ENCODE data around the gene ARMC8.
A peak's percentile ranks its signal among the peaks of the same experiment; 100 is the strongest.
"Not testable (repeated sequence)": the region's sequence is repeated elsewhere in the genome, so short reads cannot be mapped to it uniquely, and the experiment has no call there.

Gene ARMC8, protein sequence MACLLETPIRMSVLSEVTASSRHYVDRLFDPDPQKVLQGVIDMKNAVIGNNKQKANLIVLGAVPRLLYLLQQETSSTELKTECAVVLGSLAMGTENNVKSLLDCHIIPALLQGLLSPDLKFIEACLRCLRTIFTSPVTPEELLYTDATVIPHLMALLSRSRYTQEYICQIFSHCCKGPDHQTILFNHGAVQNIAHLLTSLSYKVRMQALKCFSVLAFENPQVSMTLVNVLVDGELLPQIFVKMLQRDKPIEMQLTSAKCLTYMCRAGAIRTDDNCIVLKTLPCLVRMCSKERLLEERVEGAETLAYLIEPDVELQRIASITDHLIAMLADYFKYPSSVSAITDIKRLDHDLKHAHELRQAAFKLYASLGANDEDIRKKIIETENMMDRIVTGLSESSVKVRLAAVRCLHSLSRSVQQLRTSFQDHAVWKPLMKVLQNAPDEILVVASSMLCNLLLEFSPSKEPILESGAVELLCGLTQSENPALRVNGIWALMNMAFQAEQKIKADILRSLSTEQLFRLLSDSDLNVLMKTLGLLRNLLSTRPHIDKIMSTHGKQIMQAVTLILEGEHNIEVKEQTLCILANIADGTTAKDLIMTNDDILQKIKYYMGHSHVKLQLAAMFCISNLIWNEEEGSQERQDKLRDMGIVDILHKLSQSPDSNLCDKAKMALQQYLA

DNA sequence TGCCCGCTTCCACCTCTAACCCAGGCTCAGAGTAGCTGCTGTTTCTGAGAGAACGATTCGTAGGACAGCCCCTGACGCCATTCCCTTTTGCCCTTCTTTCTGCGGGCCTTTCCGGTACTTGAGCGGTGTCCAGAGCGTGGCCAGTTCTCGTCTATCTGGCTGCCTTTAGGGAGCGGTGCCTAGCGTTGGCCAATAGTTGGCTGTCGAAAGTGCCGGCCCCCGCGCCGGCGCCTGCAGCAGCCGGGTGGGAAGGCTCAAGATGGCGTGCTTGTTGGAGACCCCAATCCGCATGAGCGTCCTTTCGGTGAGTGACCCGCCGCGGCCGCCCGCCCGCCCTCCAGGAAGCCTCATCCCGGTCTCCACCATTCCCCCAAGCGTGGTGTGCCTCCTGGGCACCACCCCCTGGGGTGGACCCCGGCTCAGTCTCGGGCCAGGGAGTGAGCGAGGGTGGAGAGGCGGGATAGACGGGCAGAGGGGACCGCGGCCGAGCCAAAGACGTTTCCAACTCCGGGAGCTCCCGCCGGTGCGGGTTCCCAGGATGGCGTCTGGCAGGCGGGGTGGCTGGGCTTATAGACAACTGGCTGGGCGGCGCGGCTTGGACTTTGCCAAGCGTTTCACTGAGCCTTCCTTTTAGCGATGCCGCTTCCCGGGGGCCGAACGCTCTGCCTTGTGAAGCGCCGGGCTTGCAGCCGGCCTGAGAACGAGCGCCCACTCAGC is at the start of gene ARMC8:
Gene ARMC8, plus strand, starts transcription at position 6 of the 717 bp plus-strand sequence. Its CDS starts 254 bp downstream, at position 260.
- Histone ChIP-seq H3K9me3 (no peaks in the 10 kb centered on the region), H3K4me2 (peak within 1 kb of the TSS; percentile 96), H3K27me3 (no peaks in the 10 kb centered on the region), H3K4me1 (peaks cover 22% of the 10 kb centered on the region), H3K36me3 (peaks cover 31% of the 10 kb centered on the region), H3K9ac (peak within 1 kb of the TSS; percentile 98), H3K4me3 (peak within 1 kb of the TSS; percentile 94), H3K27ac (peak within 1 kb of the TSS; percentile 99), H4K20me1 (peaks cover 49% of the 10 kb centered on the region)
- no peak for TF ChIP-seq Cebpa-rat (IDR thresholded peaks at IDR 0.05)

DNA sequence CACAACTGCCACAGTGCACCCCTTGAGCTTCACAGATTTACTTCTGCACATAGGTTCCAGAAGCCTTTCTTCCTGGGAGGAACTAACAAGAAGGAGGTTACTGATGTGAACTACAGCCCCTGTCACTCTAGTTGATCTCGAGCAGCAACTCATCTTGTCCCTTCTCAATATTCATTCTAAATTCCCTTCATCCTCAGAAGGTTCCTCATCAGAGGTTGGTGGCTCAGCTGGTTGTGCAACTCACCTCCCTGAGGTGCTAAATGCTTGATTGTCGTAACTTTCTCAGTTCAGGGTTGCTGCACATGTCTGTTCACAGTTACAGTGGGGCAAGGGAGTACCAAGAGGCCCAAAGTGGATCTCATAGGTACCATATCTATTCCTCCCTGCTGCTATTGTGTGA is 49.2 kb upstream of the ARMC8 start:
- Histone ChIP-seq H4K20me1 (no peaks in the 10 kb centered on the region), H3K27me3 (no peaks in the 10 kb centered on the region), H3K4me3 (no peak overlapping the region), H3K27ac (no peak overlapping the region), H3K9me3 (0 out of 2 replicates have a peak, but pooled peaks cover under 1% of the 10 kb centered on the region), H3K4me2 (no peak overlapping the region), H3K36me3 (no peaks in the 10 kb centered on the region), H3K9ac (no peak overlapping the region), H3K4me1 (no peaks in the 10 kb centered on the region)
- TF ChIP-seq Cebpa-rat (IDR thresholded peaks at IDR 0.05), result no peak

DNA sequence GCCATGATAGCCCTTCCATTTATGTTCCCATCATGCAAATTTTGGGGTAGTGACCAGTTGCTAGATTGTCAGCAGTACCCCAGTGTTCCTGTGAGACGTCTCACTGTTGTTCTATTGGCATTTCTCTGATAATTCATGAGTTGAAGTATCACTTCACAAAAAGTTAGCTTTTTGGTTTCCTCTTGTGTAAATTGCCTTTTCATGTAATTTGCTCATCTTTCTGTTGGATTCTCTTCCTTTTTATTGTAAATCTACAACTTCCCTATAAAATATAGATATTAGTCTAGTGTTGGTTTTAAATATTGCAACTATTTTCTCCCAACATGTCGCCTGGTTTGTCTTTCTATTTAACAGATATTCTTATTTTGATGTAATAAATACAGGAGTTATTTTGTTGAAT is 47.4 kb upstream of the ARMC8 start:
- no peak overlapping the region for H3K27ac ChIP-seq
- no peak overlapping the region for H3K4me3 ChIP-seq
- no peak overlapping the region for H3K9ac ChIP-seq
- H3K9me3 ChIP-seq, result peaks cover 7% of the 10 kb centered on the region; the same call in 1 of the 2 replicates
- TF ChIP-seq Cebpa-rat (IDR thresholded peaks at IDR 0.05), result no peak
- no peaks in the 10 kb centered on the region for H3K36me3 ChIP-seq
- H3K27me3 ChIP-seq, result no peaks in the 10 kb centered on the region
- no peaks in the 10 kb centered on the region for H4K20me1 ChIP-seq
- H3K4me1 ChIP-seq, result no peaks in the 10 kb centered on the region
- H3K4me2 ChIP-seq, result no peak overlapping the region

DNA sequence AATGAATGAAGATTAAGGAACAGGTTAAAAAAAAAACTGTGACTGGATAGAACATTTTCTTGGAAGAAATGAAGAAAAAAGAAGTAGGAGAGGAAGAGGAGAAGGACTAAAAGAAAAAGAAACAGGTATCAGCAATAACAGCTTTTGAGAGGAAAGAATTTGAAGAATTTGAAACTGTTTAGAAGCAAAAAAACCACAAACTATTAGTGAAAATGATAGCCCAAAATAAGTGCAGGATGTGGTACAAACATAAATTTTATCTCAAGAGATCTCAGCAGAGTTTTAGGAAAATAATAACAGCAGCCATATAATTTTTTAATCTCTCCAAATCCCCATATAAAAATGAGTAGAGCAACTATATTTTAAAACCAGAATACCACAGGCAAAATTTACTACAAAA is 46.2 kb upstream of the ARMC8 start:
- Histone ChIP-seq H3K9ac (no peak overlapping the region), H3K27ac (no peak overlapping the region), H3K27me3 (no peaks in the 10 kb centered on the region), H3K9me3 (peaks cover 7% of the 10 kb centered on the region; the same call in 1 of the 2 replicates), H3K36me3 (no peaks in the 10 kb centered on the region), H3K4me1 (no peaks in the 10 kb centered on the region), H3K4me3 (no peak overlapping the region), H4K20me1 (no peaks in the 10 kb centered on the region), H3K4me2 (no peak overlapping the region)
- no peak for TF ChIP-seq Cebpa-rat (IDR thresholded peaks at IDR 0.05)

DNA sequence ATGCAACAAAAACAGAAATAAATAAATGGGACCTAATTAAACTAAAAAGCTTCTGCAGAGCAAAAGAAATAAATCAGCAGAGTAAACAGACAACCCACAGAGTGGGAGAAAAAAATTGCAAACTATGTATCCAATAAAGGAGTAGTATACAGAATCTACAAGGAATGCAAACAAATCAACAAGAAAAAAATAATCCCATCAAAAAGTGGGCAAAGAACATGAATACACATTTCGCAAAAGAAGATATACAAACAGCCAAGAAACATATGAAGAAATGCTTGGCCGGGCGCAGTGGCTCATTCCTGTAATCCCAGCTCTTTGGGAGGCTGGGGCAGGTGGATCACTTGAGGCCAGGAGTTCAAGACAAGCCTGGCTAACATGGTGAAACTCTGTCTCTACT is 44.9 kb upstream of the ARMC8 start:
- H3K9me3 ChIP-seq, H3K9ac ChIP-seq, H3K4me1 ChIP-seq, H3K4me3 ChIP-seq, H3K27ac ChIP-seq, H4K20me1 ChIP-seq, H3K4me2 ChIP-seq, H3K36me3 ChIP-seq, H3K27me3 ChIP-seq: not testable (repeated sequence)

DNA sequence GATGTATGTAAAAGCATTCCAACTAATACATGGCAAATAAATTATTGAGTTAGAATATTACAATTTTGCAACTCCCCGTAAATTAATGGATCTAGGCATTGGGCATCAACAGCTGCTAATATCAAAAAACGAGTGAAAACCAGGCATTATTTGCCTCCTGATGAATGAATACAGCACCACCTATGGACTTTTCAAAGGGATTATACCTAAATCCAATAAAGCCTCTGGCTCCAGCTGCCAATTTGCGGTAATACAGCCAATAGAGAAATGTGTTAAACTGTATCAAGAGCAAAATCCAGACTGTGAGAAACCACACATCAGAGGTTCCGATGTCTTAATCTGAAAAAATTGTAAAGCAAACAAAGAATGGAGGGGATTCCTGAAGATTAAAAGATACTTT is 38.6 kb upstream of the ARMC8 start:
- Histone ChIP-seq H4K20me1 (no peaks in the 10 kb centered on the region), H3K4me1 (no peaks in the 10 kb centered on the region), H3K36me3 (no peaks in the 10 kb centered on the region), H3K27ac (no peak overlapping the region), H3K4me2 (no peak overlapping the region), H3K4me3 (no peak overlapping the region), H3K9me3 (peaks cover 2% of the 10 kb centered on the region; the same call in 1 of the 2 replicates), H3K9ac (no peak overlapping the region), H3K27me3 (no peaks in the 10 kb centered on the region)
- TF ChIP-seq Cebpa-rat (IDR thresholded peaks at IDR 0.05), result no peak

DNA sequence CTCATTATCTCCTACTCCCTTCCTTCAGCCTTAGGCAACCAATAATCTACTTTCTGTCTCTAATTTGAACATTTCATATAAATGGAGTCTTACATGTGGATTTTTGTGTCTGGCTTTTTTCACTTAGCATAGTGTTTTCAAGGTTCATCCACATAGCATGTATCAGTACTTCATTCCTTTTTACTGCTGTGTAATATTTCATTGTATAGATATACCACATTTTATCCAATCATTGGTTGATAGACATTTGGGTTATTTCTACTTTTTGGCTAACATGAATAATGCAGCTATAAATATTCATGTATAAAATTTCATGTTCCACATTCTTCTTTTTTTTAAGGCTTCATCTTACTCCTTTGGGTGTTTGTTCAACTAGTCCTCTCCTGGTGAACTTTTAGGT is 32.6 kb upstream of the ARMC8 start:
- Histone ChIP-seq H3K9me3 (peaks cover 14% of the 10 kb centered on the region), H3K4me2 (no peak overlapping the region), H3K4me1 (no peaks in the 10 kb centered on the region), H3K9ac (no peak overlapping the region), H4K20me1 (no peaks in the 10 kb centered on the region), H3K27me3 (no peaks in the 10 kb centered on the region), H3K36me3 (peaks cover 3% of the 10 kb centered on the region; the same call in 1 of the 2 replicates), H3K27ac (no peak overlapping the region), H3K4me3 (no peak overlapping the region)
- TF ChIP-seq Cebpa-rat (IDR thresholded peaks at IDR 0.05), result no peak

DNA sequence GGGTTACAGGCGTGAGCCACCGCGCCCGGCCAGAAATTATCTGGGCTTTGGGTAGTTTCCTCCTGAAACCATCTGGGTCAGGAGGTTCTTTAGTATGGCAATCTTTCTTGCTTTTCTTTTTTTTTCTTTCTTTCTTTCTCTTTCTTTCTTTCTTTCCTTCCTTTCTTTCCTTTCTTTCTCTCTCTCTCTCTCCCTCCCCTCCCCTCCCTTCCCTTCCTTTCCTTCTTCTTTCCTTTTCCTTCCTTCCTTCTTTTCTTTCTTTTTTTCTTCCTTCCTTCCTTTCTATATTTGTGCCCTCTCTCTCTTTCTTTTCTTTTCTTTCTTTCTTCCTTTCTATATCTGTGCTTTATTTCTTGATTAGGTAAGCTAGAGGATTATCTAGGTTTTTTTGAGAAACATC is 29.4 kb upstream of the ARMC8 start:
- no peak overlapping the region for H3K4me2 ChIP-seq
- no peak overlapping the region for H3K9ac ChIP-seq
- peaks cover 14% of the 10 kb centered on the region for H3K9me3 ChIP-seq
- peaks cover 31% of the 10 kb centered on the region for H3K36me3 ChIP-seq
- H3K27me3 ChIP-seq, result no peaks in the 10 kb centered on the region
- no peak overlapping the region for H3K4me3 ChIP-seq
- no peaks in the 10 kb centered on the region for H3K4me1 ChIP-seq
- TF ChIP-seq Cebpa-rat (IDR thresholded peaks at IDR 0.05), result no peak
- H3K27ac ChIP-seq, result no peak overlapping the region
- no peaks in the 10 kb centered on the region for H4K20me1 ChIP-seq

DNA sequence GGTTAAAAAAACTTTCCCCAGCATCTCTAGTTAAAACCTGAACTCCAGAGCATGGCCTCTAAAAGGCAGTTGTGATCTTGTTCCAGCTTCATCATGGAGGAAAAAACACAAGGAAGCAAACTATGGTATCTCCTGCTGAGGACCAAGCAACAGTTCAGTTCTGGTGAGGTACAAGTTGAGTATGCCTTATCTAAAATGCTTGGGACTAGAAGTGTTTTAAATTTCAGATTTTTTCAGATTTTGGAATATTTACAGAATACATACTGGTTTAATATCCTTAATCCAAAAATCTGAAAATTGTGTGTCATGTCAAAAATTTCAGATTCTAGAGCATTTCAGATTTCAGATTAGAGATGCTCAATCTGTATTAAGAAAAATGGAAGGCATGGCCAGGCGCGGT is 22.0 kb upstream of the ARMC8 start:
- no peak overlapping the region for H3K4me2 ChIP-seq
- peaks cover 94% of the 10 kb centered on the region for H3K36me3 ChIP-seq
- no peak overlapping the region for H3K9ac ChIP-seq
- TF ChIP-seq Cebpa-rat (IDR thresholded peaks at IDR 0.05), result no peak
- no peaks in the 10 kb centered on the region for H3K27me3 ChIP-seq
- no peak overlapping the region for H3K27ac ChIP-seq
- H4K20me1 ChIP-seq, result peaks cover 9% of the 10 kb centered on the region; the same call in 1 of the 2 replicates
- no peaks in the 10 kb centered on the region for H3K9me3 ChIP-seq
- no peak overlapping the region for H3K4me3 ChIP-seq
- no peaks in the 10 kb centered on the region for H3K4me1 ChIP-seq

DNA sequence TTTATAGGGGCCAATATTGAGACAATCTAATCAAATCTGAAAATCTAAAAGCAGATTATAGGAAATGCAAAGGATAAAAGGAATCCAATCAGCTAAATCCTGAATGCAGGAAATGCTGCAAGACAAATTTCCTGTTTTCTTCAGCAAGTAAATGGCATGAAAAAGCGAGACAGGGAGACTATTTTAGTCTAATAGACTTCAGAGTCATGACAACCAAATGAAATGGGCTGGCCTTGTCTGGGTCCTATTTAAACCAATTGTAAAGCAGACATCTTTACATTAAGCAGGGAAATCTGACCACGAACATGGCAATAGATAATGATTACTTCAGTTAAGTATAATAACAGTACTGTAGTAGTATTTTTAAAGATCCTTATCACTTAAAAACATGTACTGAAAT is 14.5 kb upstream of the ARMC8 start:
- H3K4me2 ChIP-seq, result peak overlapping the region; percentile 94
- H3K4me3 ChIP-seq, result no peak overlapping the region
- H3K9me3 ChIP-seq, result no peaks in the 10 kb centered on the region
- TF ChIP-seq Cebpa-rat (IDR thresholded peaks at IDR 0.05), result no peak
- H3K36me3 ChIP-seq, result peaks cover 43% of the 10 kb centered on the region
- no peaks in the 10 kb centered on the region for H3K27me3 ChIP-seq
- no peak overlapping the region for H3K27ac ChIP-seq
- H3K4me1 ChIP-seq, result peaks cover 29% of the 10 kb centered on the region
- H4K20me1 ChIP-seq, result peaks cover 4% of the 10 kb centered on the region; the same call in 1 of the 2 replicates
- no peak overlapping the region for H3K9ac ChIP-seq

Measured in BLaER1 (cell line).